Anterior cingulate cortex (tissue), 58 donors: ENCODE results near the gene UBP1.
"Not testable (repeated sequence)": the region's sequence is repeated elsewhere in the genome, so short reads cannot be mapped to it uniquely, and the experiment has no call there.

ENCODE experiments used
- DNase-seq, 58 donors: peaks; one replicate each; lab custom pipeline; 2025; lab: John Stamatoyannopoulos, UW

The UBP1 gene

DNA sequence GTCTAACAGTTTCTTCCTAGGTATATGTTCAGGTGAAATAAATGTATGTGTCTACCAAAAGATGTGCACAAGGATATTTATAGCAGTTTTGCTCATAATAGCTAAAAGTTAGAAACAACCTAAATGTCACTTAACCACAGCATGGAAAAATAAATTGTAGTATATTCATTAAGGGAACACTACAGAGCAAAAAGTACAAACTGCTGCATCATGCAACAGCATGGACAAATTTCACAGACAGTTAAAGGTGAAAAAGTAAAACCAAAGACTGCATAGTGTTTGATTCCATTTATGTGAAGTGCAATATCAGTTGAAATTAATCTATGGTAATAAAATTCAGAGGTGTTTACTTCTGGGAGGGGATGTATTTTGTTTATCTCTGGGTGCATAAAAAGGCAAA, 100.4 kb downstream of the UBP1 start:
- DNase-seq, result no peak

DNA sequence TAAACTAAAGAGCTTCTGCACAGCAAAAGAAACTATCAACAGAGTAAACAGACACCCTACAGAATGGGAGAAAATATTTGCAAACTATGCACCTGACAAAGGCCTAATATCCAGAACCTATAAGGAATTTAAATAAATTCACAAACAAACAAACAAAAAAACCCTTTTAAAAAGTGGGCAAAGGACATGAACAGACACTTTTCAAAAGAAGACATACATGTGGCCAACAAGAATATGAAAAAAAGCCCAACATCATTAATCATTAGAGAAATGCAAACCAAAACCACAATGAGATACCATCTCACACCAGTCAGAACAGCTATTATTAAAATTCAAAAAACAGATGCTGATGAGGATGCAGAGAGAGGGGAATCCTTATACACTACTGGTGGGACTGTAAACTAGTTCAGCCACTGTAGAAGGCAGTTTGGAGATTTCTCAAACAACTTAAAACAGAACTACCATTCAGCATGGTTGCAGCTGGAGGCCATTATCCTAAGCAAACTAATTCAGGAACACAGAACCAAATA, 101.2 kb downstream of the UBP1 start:
- not testable (repeated sequence) for DNase-seq
